ENCODE data around the gene CYP24A1.

- TF ChIP-seq POLR2A (IDR thresholded peaks at IDR 0.05) (no peak), CTCF (IDR thresholded peaks at IDR 0.05) (no peak), POLR2AphosphoS5 (IDR thresholded peaks at IDR 0.05) (no peak)
Measured at GRCh38 chr20:54149765-54150264, 24.0 kb downstream of the CYP24A1 start.

All from gastroesophageal sphincter (tissue), 3 donors.